GM23338 (cell line): ENCODE results near the gene TMC3. TPM values are rescaled to one million over a fixed set of nuclear protein-coding genes. Genes with fewer than 3 reads are reported as not detected.

Experiments
- ATAC-seq: fragments of 200-7000 bp; cut with Tn5 transposase; 3 replicates; pipeline ENCODE4 v1.9.1; 2020
- DNase-seq: peaks from one replicate; pipeline ENCODE4 v3.0.0-alpha.2; 2015; ENCODE audit warnings: low spot score
- H2AFZ ChIP-seq: fragments of 200-600 bp; sonication (generic); 2 replicates; pipeline ENCODE4 v1.8.0; 2016; ENCODE audit warnings: antibody characterized with exemption, mild to moderate bottlenecking, moderate library complexity
- H3F3A ChIP-seq: fragments of 200-600 bp; sonication (generic); replicated peaks from 2 replicates; pipeline ENCODE4 v1.8.0; 2017; ENCODE audit warnings: antibody characterized with exemption, mixed run types, low read depth
- H3K27ac ChIP-seq: fragments of 200-600 bp; sonication (generic); 2 replicates; pipeline ENCODE4 v1.6.1; 2016; ENCODE audit warnings: low read depth
- H3K27me3 ChIP-seq: fragments of 200-600 bp; sonication (generic); 2 replicates; pipeline ENCODE4 v1.8.0; 2016; ENCODE audit warnings: mild to moderate bottlenecking, mixed run types, moderate library complexity; ENCODE audit not compliant: insufficient read depth
- H3K36me3 ChIP-seq: fragments of 200-600 bp; sonication (generic); 2 replicates; pipeline ENCODE4 v1.8.0; 2016; ENCODE audit warnings: mild to moderate bottlenecking; ENCODE audit not compliant: insufficient read depth
- H3K4me1 ChIP-seq: fragments of 200-600 bp; sonication (generic); 2 replicates; pipeline ENCODE4 v1.8.0; 2016; ENCODE audit warnings: mild to moderate bottlenecking, moderate library complexity; ENCODE audit not compliant: insufficient read depth
- H3K4me2 ChIP-seq: fragments of 200-600 bp; sonication (generic); 2 replicates; pipeline ENCODE4 v1.7.1; 2017; ENCODE audit warnings: mixed run types
- H3K4me3 ChIP-seq: fragments of 200-600 bp; sonication (generic); 2 replicates; pipeline ENCODE4 v1.6.1; 2016; ENCODE audit warnings: mixed run types
- H3K79me2 ChIP-seq: fragments of 200-600 bp; sonication (generic); replicated peaks from 2 replicates; pipeline ENCODE4 v1.8.0; 2017; ENCODE audit warnings: mild to moderate bottlenecking; ENCODE audit not compliant: insufficient read depth
- H3K9me2 ChIP-seq: fragments of 200-600 bp; sonication (generic); 2 replicates; pipeline ENCODE4 v1.8.0; 2017; ENCODE audit not compliant: insufficient read depth
- H4K20me1 ChIP-seq: fragments of 200-600 bp; sonication (generic); replicated peaks from 2 replicates; pipeline ENCODE4 v1.8.0; 2017; ENCODE audit warnings: mild to moderate bottlenecking; ENCODE audit not compliant: insufficient read depth
- H3K27ac Mint-ChIP-seq: 2 replicates; pipeline ENCODE4 v1.8.0; 2020; ENCODE audit warnings: inconsistent platforms, mild to moderate bottlenecking, moderate library complexity, mixed read lengths
- H3K27me3 Mint-ChIP-seq: 3 replicates; pipeline ENCODE4 v1.8.0; 2022; ENCODE audit warnings: low read depth, mild to moderate bottlenecking, moderate library complexity, mixed read lengths, inconsistent platforms; ENCODE audit not compliant: insufficient read depth, poor library complexity
- H3K36me3 Mint-ChIP-seq: 3 replicates; pipeline ENCODE4 v1.8.0; 2021; ENCODE audit warnings: low read depth, mild to moderate bottlenecking, inconsistent platforms, moderate library complexity, mixed read lengths
- H3K4me1 Mint-ChIP-seq: 3 replicates; pipeline ENCODE4 v1.8.0; 2020; ENCODE audit warnings: mild to moderate bottlenecking, inconsistent platforms, mixed read lengths
- H3K4me3 Mint-ChIP-seq: 3 replicates; pipeline ENCODE4 v1.8.0; 2021; ENCODE audit warnings: moderate library complexity, mild to moderate bottlenecking, inconsistent platforms, mixed read lengths
- H3K9me3 Mint-ChIP-seq: 3 replicates; pipeline ENCODE4 v1.8.0; 2020; ENCODE audit warnings: moderate library complexity, mild to moderate bottlenecking, inconsistent platforms, mixed read lengths
- CREB1 ChIP-seq: fragments of 250-450 bp; sonication (Bioruptor Pico); IDR thresholded peaks from 2 replicates; pipeline ENCODE4 v1.5.0; 2020; ENCODE audit warnings: low read depth, mild to moderate bottlenecking, moderate library complexity
- EZH2 ChIP-seq: fragments of 200-600 bp; sonication (generic); IDR thresholded peaks from one replicate; pipeline ENCODE4 v1.8.0; 2017; ENCODE audit warnings: antibody characterized with exemption, mild to moderate bottlenecking, low read depth; ENCODE audit not compliant: unreplicated experiment
- NANOG ChIP-seq: IDR thresholded peaks from 2 replicates; pipeline ENCODE4 v1.6.1; 2016; ENCODE audit warnings: antibody characterized with exemption, borderline replicate concordance
- POLR2AphosphoS5 ChIP-seq: IDR thresholded peaks from 2 replicates; pipeline ENCODE4 v1.6.1; 2016; ENCODE audit warnings: antibody characterized with exemption, low read depth
- ZNF114 ChIP-seq: fragments of 250-450 bp; sonication (Bioruptor Pico); IDR thresholded peaks from 2 replicates; pipeline ENCODE4 v1.5.0; 2020; ENCODE audit warnings: mild to moderate bottlenecking, moderate library complexity
- ZNF331 ChIP-seq: fragments of 250-450 bp; sonication (Bioruptor Pico); IDR thresholded peaks from 2 replicates; pipeline ENCODE4 v1.5.0; 2020; ENCODE audit warnings: low read depth, mild to moderate bottlenecking, moderate library complexity
- polyA plus RNA-seq: library from polyadenylated mRNA; unstranded; fragments of >200 nt; fragmentation: Nextera tagmentation; extraction: Ambion mirVana; gene quantifications from 2 replicates; pipeline ENCODE4 v1.2.1, GENCODE V29; 2016
- total RNA-seq: library from RNA; depleted of rRNA; stranded (reverse); fragments of >200 nt; shearing (Covaris generic); gene quantifications from 2 replicates; pipeline ENCODE4 v1.2.3, GENCODE V29; 2014
- TF ChIP-seq, protein P1 (sequence below): fragments of 250-450 bp; sonication (Bioruptor Pico); IDR thresholded peaks from 2 replicates; pipeline ENCODE4 v1.5.0; 2020; ENCODE audit warnings: mild to moderate bottlenecking, moderate library complexity
- TF ChIP-seq, protein P2 (sequence below): IDR thresholded peaks from 2 replicates; pipeline ENCODE4 v1.6.1; 2016; ENCODE audit warnings: antibody characterized with exemption

The TMC3 gene
- total and polyA plus RNA-seq, 2 experiments from 2014 or later: 0.10 TPM; not detected in 1

DNA sequence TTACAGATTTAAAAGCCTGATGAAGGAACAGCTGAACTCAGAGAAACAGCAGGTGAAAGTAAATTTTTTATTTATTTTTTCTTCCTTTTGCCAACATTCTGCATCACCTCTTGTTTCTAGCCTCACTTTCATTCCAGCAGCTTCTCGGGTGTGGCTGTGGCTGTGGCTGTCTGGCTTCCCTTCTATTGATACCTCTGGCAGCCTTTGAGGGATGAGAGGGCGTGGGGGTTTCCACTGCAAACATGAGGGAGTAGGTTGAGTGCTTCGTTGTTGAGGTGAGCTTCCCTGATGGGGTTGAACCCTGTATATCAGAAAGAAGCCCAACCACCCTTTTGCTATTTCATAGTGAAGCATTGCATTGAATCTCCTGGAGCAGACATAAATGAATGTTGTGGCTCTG, 6.2 kb upstream of the TMC3 start (continued):
- TF ChIP-seq, protein P1, sequence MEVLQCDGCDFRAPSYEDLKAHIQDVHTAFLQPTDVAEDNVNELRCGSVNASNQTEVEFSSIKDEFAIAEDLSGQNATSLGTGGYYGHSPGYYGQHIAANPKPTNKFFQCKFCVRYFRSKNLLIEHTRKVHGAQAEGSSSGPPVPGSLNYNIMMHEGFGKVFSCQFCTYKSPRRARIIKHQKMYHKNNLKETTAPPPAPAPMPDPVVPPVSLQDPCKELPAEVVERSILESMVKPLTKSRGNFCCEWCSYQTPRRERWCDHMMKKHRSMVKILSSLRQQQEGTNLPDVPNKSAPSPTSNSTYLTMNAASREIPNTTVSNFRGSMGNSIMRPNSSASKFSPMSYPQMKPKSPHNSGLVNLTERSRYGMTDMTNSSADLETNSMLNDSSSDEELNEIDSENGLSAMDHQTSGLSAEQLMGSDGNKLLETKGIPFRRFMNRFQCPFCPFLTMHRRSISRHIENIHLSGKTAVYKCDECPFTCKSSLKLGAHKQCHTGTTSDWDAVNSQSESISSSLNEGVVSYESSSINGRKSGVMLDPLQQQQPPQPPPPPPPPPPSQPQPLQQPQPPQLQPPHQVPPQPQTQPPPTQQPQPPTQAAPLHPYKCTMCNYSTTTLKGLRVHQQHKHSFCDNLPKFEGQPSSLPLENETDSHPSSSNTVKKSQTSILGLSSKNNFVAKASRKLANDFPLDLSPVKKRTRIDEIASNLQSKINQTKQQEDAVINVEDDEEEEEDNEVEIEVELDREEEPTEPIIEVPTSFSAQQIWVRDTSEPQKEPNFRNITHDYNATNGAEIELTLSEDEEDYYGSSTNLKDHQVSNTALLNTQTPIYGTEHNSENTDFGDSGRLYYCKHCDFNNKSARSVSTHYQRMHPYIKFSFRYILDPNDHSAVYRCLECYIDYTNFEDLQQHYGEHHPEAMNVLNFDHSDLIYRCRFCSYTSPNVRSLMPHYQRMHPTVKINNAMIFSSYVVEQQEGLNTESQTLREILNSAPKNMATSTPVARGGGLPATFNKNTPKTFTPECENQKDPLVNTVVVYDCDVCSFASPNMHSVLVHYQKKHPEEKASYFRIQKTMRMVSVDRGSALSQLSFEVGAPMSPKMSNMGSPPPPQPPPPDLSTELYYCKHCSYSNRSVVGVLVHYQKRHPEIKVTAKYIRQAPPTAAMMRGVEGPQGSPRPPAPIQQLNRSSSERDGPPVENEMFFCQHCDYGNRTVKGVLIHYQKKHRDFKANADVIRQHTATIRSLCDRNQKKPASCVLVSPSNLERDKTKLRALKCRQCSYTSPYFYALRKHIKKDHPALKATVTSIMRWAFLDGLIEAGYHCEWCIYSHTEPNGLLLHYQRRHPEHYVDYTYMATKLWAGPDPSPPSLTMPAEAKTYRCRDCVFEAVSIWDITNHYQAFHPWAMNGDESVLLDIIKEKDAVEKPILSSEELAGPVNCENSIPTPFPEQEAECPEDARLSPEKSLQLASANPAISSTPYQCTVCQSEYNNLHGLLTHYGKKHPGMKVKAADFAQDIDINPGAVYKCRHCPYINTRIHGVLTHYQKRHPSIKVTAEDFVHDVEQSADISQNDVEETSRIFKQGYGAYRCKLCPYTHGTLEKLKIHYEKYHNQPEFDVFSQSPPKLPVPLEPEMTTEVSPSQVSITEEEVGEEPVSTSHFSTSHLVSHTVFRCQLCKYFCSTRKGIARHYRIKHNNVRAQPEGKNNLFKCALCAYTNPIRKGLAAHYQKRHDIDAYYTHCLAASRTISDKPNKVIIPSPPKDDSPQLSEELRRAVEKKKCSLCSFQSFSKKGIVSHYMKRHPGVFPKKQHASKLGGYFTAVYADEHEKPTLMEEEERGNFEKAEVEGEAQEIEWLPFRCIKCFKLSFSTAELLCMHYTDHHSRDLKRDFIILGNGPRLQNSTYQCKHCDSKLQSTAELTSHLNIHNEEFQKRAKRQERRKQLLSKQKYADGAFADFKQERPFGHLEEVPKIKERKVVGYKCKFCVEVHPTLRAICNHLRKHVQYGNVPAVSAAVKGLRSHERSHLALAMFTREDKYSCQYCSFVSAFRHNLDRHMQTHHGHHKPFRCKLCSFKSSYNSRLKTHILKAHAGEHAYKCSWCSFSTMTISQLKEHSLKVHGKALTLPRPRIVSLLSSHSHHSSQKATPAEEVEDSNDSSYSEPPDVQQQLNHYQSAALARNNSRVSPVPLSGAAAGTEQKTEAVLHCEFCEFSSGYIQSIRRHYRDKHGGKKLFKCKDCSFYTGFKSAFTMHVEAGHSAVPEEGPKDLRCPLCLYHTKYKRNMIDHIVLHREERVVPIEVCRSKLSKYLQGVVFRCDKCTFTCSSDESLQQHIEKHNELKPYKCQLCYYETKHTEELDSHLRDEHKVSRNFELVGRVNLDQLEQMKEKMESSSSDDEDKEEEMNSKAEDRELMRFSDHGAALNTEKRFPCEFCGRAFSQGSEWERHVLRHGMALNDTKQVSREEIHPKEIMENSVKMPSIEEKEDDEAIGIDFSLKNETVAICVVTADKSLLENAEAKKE: no peak
- no peak for TF ChIP-seq ZNF331 (CRISPR knock-in tag)
- no peak for TF ChIP-seq POLR2AphosphoS5
- TF ChIP-seq, protein P2, sequence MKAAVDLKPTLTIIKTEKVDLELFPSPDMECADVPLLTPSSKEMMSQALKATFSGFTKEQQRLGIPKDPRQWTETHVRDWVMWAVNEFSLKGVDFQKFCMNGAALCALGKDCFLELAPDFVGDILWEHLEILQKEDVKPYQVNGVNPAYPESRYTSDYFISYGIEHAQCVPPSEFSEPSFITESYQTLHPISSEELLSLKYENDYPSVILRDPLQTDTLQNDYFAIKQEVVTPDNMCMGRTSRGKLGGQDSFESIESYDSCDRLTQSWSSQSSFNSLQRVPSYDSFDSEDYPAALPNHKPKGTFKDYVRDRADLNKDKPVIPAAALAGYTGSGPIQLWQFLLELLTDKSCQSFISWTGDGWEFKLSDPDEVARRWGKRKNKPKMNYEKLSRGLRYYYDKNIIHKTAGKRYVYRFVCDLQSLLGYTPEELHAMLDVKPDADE: no peak
- TF ChIP-seq CREB1 (CRISPR knock-in tag): no peak
- no peak for TF ChIP-seq ZNF114

DNA sequence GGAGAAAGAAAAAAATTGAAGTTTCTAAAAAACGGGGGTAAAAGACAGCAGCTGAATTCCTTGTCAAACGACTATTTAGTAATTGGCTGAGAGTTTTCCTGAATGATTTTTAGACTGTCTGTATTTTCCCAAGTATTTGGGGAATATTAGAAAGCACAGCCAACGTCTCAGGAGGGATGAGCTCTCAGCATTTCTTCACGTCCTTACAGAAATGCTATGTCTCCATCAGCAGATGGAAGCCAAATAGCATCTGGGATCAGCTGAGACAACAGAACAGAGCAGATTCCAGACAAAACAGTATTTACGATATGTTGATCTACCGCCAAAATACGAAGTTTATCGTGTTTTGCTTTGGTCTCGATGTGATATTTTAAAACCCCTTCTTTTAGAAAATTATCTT, 5.3 kb upstream of the TMC3 start:
- Histone ChIP-seq H2AFZ (no peak overlapping the region), H3K9me2 (no peaks in the 10 kb centered on the region), H3K4me1 (peaks cover 6% of the 10 kb centered on the region), H3K27ac (no peak overlapping the region), H3K4me2 (no peak overlapping the region), H4K20me1 (no peaks in the 10 kb centered on the region), H3K36me3 (no peaks in the 10 kb centered on the region), H3K4me3 (no peak overlapping the region), H3K27me3 (no peaks in the 10 kb centered on the region), H3K79me2 (no peaks in the 10 kb centered on the region), H3F3A (no peaks in the 10 kb centered on the region)
- H3K27me3 Mint-ChIP-seq: peaks cover 2% of the 10 kb centered on the region
- H3K4me1 Mint-ChIP-seq: peaks cover 17% of the 10 kb centered on the region
- no peaks in the 10 kb centered on the region; the same call in 2 of the 3 replicates for H3K9me3 Mint-ChIP-seq
- no peak overlapping the region for H3K27ac Mint-ChIP-seq
- no peak overlapping the region for H3K4me3 Mint-ChIP-seq
- DNase-seq (no peak), ATAC-seq (no peak)
- TF ChIP-seq CREB1 (CRISPR knock-in tag) (no peak), EZH2 (no peak), NANOG (no peak), ZNF114 (no peak)
- H3K36me3 Mint-ChIP-seq: 0 out of 3 replicates have a peak, but pooled peaks cover 3% of the 10 kb centered on the region
